ENCODE results near the gene TLL1. TPM values are rescaled to one million over a fixed set of nuclear protein-coding genes. Genes with fewer than 3 reads are reported as not detected.

TLL1 gene
- total RNA-seq, 1 donor from 2014 or later: 7.9 TPM

DNA sequence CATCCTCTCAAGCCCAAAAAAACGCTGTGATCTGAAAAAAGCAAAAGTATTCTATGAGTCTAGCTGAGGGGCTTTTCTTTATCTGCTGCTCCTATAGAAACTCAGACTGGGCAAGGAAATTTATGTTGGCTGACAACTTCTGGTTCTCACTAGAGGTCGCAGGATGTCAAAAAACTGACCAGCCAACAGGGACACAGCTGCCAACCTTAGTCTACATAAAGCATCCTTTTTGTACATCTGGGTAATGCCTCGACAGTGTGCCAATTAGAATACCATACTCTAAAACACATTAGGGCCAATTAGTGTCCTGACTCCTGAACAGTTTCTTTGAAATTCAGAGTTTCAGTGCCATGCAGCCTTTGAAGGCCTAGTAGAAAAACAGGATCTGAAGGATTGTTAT is 8.8 kb upstream of the TLL1 start:
- H3K4me3 ChIP-seq (ENCODE audit: low read depth, low read length): no peak overlapping the region
- no peaks in the 10 kb centered on the region for H3K36me3 ChIP-seq (ENCODE audit: control insufficient read depth, insufficient read depth, low read length)
- no peak for DNase-seq (ENCODE audit: low read depth)
- no peaks in the 10 kb centered on the region for H3K27me3 ChIP-seq (ENCODE audit: control insufficient read depth, insufficient read depth, low read length)
- TF ChIP-seq, protein P1, sequence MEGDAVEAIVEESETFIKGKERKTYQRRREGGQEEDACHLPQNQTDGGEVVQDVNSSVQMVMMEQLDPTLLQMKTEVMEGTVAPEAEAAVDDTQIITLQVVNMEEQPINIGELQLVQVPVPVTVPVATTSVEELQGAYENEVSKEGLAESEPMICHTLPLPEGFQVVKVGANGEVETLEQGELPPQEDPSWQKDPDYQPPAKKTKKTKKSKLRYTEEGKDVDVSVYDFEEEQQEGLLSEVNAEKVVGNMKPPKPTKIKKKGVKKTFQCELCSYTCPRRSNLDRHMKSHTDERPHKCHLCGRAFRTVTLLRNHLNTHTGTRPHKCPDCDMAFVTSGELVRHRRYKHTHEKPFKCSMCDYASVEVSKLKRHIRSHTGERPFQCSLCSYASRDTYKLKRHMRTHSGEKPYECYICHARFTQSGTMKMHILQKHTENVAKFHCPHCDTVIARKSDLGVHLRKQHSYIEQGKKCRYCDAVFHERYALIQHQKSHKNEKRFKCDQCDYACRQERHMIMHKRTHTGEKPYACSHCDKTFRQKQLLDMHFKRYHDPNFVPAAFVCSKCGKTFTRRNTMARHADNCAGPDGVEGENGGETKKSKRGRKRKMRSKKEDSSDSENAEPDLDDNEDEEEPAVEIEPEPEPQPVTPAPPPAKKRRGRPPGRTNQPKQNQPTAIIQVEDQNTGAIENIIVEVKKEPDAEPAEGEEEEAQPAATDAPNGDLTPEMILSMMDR (IDR thresholded peaks at IDR 0.05; ENCODE audit: insufficient read depth, low read length, poor library complexity, severe bottlenecking): peak; percentile 13

DNA sequence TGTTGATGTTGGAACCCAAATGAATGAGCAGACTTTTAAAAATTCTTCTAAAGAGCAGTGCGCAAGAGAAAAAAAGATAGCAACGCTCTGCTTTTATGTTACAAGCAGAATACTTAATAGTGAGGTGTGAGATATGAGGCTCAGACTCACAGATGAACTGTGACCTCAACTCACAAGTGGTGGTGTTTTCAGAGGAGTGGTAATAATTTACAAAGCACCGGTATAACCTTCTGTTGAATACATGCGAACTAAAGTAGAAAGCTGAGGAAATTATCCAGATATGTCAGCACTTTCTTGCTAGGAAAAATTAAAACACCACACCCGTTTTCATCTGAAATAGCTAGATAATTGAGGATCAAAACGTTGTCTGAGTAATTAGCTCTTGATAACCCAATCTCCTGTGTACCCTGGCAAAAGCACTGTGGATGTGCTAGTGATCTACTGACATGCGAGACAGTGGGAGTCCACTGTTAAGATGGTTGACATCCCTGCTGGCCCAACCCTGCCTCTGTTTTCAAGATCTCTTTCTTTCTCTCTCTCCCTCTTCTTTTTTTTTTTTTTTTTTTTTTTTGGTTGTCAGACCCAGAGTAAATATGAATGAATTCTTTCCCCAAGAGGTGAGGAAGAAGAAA is 6.9 kb upstream of the TLL1 start:
- DNase-seq (ENCODE audit: low read depth): no peak
- no peak overlapping the region for H3K4me3 ChIP-seq (ENCODE audit: low read depth, low read length)
- TF ChIP-seq, protein P1 (IDR thresholded peaks at IDR 0.05; ENCODE audit: insufficient read depth, low read length, poor library complexity, severe bottlenecking): no peak
- H3K36me3 ChIP-seq (ENCODE audit: control insufficient read depth, insufficient read depth, low read length): no peaks in the 10 kb centered on the region
- no peaks in the 10 kb centered on the region for H3K27me3 ChIP-seq (ENCODE audit: control insufficient read depth, insufficient read depth, low read length)

DNA sequence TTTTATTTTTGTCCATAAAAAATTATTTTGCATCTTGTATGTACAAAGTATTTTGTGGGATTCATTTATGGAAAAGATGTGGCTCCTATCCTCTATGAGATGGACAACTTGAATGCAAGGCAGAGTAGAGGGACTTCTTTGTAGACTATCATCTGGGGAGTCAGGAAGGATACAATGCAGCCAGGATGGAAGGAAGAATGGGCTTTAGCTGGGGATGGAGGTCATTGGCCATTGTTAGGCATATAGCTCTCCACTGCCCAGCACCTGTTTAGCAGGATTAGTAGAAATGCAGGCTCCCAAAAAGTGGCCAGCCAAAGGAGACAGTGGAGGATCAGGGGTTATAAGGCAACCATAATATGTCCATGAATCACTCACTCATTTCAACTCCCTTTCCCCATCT is 5.1 kb upstream of the TLL1 start:
- TF ChIP-seq, protein P1 (IDR thresholded peaks at IDR 0.05; ENCODE audit: insufficient read depth, low read length, poor library complexity, severe bottlenecking): no peak
- DNase-seq (ENCODE audit: low read depth): no peak
- no peaks in the 10 kb centered on the region for H3K36me3 ChIP-seq (ENCODE audit: control insufficient read depth, insufficient read depth, low read length)
- no peaks in the 10 kb centered on the region for H3K27me3 ChIP-seq (ENCODE audit: control insufficient read depth, insufficient read depth, low read length)
- no peak overlapping the region for H3K4me3 ChIP-seq (ENCODE audit: low read depth, low read length)

DNA sequence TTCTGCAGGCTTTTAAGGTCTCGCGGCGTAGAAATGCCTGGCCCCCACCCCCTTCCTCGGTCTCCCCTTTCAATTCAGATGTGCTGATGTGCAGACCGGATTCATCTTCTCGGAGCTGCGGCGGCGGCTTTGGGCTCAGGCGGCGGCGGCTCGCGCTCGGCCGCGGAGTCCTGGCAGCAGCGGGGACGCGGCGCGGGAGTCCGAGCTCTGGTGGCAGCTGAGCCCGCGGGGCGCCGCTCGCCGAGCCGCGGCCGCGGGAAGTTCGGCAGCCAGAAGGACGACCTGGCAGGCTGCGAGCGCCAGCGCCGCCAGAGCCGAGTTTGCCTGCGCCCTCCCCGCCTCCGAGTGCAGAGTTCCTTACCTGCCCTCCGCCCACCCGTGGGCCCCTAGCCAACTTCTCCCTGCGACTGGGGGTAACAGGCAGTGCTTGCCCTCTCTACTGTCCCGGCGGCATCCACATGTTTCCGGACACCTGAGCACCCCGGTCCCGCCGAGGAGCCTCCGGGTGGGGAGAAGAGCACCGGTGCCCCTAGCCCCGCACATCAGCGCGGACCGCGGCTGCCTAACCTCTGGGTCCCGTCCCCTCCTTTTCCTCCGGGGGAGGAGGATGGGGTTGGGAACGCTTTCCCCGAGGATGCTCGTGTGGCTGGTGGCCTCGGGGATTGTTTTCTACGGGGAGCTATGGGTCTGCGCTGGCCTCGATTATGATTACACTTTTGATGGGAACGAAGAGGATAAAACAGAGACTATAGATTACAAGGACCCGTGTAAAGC is 448 bp downstream of the TLL1 start:
- DNase-seq (ENCODE audit: low read depth): no peak
- TF ChIP-seq, protein P1 (IDR thresholded peaks at IDR 0.05; ENCODE audit: insufficient read depth, low read length, poor library complexity, severe bottlenecking): no peak
- H3K4me3 ChIP-seq (ENCODE audit: low read depth, low read length): peak overlapping the region; percentile 75
- H3K36me3 ChIP-seq (ENCODE audit: control insufficient read depth, insufficient read depth, low read length): no peaks in the 10 kb centered on the region
- H3K27me3 ChIP-seq (ENCODE audit: control insufficient read depth, insufficient read depth, low read length): no peaks in the 10 kb centered on the region

DNA sequence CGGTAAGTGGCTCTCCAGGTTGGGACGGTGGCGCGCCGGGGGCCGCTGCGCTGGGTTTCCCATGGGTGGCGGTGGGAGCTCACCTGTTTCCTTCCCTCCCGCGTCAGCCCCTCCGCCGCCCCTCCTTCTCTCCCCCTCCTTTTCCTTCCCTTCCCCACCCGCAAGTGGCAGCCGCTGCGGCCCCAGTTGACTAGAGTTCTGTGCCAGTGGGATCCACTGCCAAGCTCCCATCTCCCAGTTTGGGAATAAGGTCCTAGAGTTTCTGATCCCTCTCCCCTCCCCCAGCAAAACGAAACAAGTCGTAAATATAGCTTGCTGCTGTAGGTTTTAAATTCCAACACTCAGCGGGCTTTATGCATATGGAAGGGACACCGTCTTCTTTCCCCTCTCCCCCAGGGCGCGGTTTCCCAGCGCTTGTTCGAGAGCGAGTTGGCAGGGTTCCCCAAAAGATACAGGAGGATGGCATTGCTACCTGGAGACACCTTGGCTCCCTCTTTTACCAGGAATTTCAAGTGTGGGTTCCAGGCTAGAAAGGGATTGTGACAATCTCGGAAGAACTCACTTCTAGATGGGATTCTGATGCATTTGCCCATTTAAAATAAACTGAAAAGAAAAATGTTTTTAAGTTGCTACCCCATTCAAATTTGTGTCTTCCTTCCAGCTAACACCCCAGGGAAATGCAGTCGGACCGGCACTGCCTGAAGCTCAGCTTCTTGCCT is 1.2 kb downstream of the TLL1 start:
- TF ChIP-seq, protein P1 (IDR thresholded peaks at IDR 0.05; ENCODE audit: insufficient read depth, low read length, poor library complexity, severe bottlenecking): no peak
- no peaks in the 10 kb centered on the region for H3K36me3 ChIP-seq (ENCODE audit: control insufficient read depth, insufficient read depth, low read length)
- H3K27me3 ChIP-seq (ENCODE audit: control insufficient read depth, insufficient read depth, low read length): no peaks in the 10 kb centered on the region
- peak overlapping the region; percentile 75 for H3K4me3 ChIP-seq (ENCODE audit: low read depth, low read length)
- DNase-seq (ENCODE audit: low read depth): no peak

Data from kidney epithelial cell (primary cell).